WTC11 (cell line): ENCODE measurements around the gene PAK1IP1. TPM values are rescaled to one million over a fixed set of nuclear protein-coding genes. Genes with fewer than 3 reads are reported as not detected.
"Not testable (repeated sequence)": the region's sequence is repeated elsewhere in the genome, so short reads cannot be mapped to it uniquely, and the experiment has no call there.

Source experiments
- ATAC-seq: fragments of 200-7000 bp; cut with Tn5 transposase; 2 replicates; pipeline ENCODE4 v1.10.0; 2021; ENCODE audit warnings: mild to moderate bottlenecking, moderate library complexity
- CTCF ChIA-PET: fragments of 300-600 bp; sonication (Branson Sonifier 250); formaldehyde crosslinking; loops from one replicate; lab custom pipeline; 2021; ENCODE audit warnings: antibody characterized with exemption; lab: Charles Lee
- POLR2A ChIA-PET: fragments of 350-600 bp; sonication (Branson Sonifier 250); formaldehyde crosslinking; loops from one replicate; lab custom pipeline; 2021; ENCODE audit warnings: antibody characterized with exemption; lab: Charles Lee
- DNase-seq: peaks from one replicate; pipeline ENCODE4 v3.0.0; 2021; ENCODE audit warnings: low spot score
- H3K27ac Mint-ChIP-seq: 2 replicates; pipeline ENCODE4 v1.8.0; 2021; ENCODE audit warnings: mixed read lengths
- H3K27me3 Mint-ChIP-seq: 2 replicates; pipeline ENCODE4 v1.8.0; 2021; ENCODE audit warnings: low read depth, mild to moderate bottlenecking, moderate library complexity, mixed read lengths
- H3K36me3 Mint-ChIP-seq: 2 replicates; pipeline ENCODE4 v1.8.0; 2021; ENCODE audit warnings: mixed read lengths
- H3K4me1 Mint-ChIP-seq: 2 replicates; pipeline ENCODE4 v1.8.0; 2022; ENCODE audit warnings: mixed read lengths
- H3K4me3 Mint-ChIP-seq: 2 replicates; pipeline ENCODE4 v1.8.0; 2021; ENCODE audit warnings: mild to moderate bottlenecking, moderate library complexity, mixed read lengths
- H3K9me3 Mint-ChIP-seq: 2 replicates; pipeline ENCODE4 v1.8.0; 2021; ENCODE audit warnings: mixed read lengths
- ATF1 ChIP-seq: sonication (generic); formaldehyde crosslinking; IDR thresholded peaks from 2 replicates; pipeline ENCODE4 v1.8.1; 2023; ENCODE audit warnings: mild to moderate bottlenecking, moderate library complexity, missing genetic modification reagents
- ATF2 ChIP-seq: sonication (generic); formaldehyde crosslinking; IDR thresholded peaks from 2 replicates; pipeline ENCODE4 v1.8.1; 2022; ENCODE audit warnings: low read depth, missing genetic modification reagents, borderline replicate concordance
- CREM ChIP-seq: sonication (generic); formaldehyde crosslinking; IDR thresholded peaks from 2 replicates; pipeline ENCODE4 v1.8.1; 2022; ENCODE audit warnings: mild to moderate bottlenecking, missing genetic modification reagents, moderate library complexity
- ETV6 ChIP-seq: sonication (generic); formaldehyde crosslinking; IDR thresholded peaks from 2 replicates; pipeline ENCODE4 v1.8.1; 2022; ENCODE audit warnings: mild to moderate bottlenecking, missing genetic modification reagents
- HMGXB4 ChIP-seq: sonication (generic); formaldehyde crosslinking; IDR thresholded peaks from 2 replicates; pipeline ENCODE4 v1.8.1; 2023; ENCODE audit warnings: mild to moderate bottlenecking, moderate library complexity, missing genetic modification reagents
- JAZF1 ChIP-seq: fragments of 250-450 bp; sonication (Bioruptor Pico); IDR thresholded peaks from 2 replicates; pipeline ENCODE4 v1.9.0; 2021; ENCODE audit warnings: moderate library complexity, mild to moderate bottlenecking, inconsistent platforms
- KAT7 ChIP-seq: sonication (generic); formaldehyde crosslinking; IDR thresholded peaks from 2 replicates; pipeline ENCODE4 v1.8.1; 2023; ENCODE audit warnings: missing genetic modification reagents, mild to moderate bottlenecking, borderline replicate concordance
- NFYB ChIP-seq: sonication (generic); formaldehyde crosslinking; conservative IDR thresholded peaks from 2 replicates; pipeline ENCODE4 v1.8.0; 2022; ENCODE audit warnings: low read depth, missing genetic modification reagents
- ZNF121 ChIP-seq: sonication (generic); formaldehyde crosslinking; IDR thresholded peaks from 2 replicates; pipeline ENCODE4 v1.8.0; 2023; ENCODE audit warnings: missing genetic modification reagents
- ZNF138 ChIP-seq: sonication (generic); formaldehyde crosslinking; conservative IDR thresholded peaks from 2 replicates; pipeline ENCODE4 v1.8.1; 2022; ENCODE audit warnings: mild to moderate bottlenecking, moderate library complexity, missing genetic modification reagents
- ZNF396 ChIP-seq: fragments of 250-450 bp; sonication (Bioruptor Pico); IDR thresholded peaks from 2 replicates; pipeline ENCODE4 v1.8.0; 2021; ENCODE audit warnings: mild to moderate bottlenecking, moderate library complexity, borderline replicate concordance
- total RNA-seq: library from RNA; stranded (reverse); gene quantifications from 3 replicates; pipeline ENCODE4 v1.2.3, GENCODE V29; 2021
- TF ChIP-seq, protein P1 (sequence below): fragments of 250-450 bp; sonication (Bioruptor Pico); IDR thresholded peaks from 2 replicates; pipeline ENCODE4 v1.9.0; 2021; ENCODE audit warnings: mild to moderate bottlenecking, borderline replicate concordance
- TF ChIP-seq, protein P2 (sequence below): sonication (generic); formaldehyde crosslinking; IDR thresholded peaks from 2 replicates; pipeline ENCODE4 v1.8.1; 2023; ENCODE audit warnings: mild to moderate bottlenecking, missing genetic modification reagents, borderline replicate concordance

The PAK1IP1 gene
- total RNA-seq, 1 experiment from 2014 or later, result 30.4 TPM

DNA sequence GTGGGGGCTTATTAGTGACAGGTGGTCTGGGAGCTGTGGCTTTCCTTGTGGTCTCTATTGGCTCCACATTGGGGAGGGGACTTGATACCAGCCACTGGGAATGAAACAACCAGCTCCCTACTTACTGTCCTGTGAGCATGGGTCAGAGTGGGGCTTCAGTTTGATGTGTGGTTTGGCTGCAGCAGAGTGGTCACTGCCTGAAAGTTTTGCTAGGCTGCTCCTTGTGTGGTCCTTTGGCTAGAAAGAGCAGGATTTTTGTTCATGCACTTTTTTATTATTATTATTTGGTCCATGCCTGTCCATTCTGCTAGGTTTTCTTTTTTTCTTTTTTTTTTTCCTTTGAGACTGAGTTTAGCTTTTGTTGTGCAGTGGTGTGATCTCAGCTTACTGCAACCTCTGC lies 45.3 kb downstream of the PAK1IP1 start:
- Mint-ChIP-seq H3K27me3 (no peaks in the 10 kb centered on the region), H3K4me3 (no peak overlapping the region), H3K4me1 (peaks cover 14% of the 10 kb centered on the region), H3K27ac (peak overlapping the region; percentile 53; the same call in 1 of the 2 replicates), H3K36me3 (peaks cover 16% of the 10 kb centered on the region), H3K9me3 (peaks cover 8% of the 10 kb centered on the region)
- TF ChIP-seq HMGXB4 (CRISPR knock-in tag) (no peak), ATF2 (CRISPR knock-in tag) (no peak), ATF1 (CRISPR knock-in tag) (no peak), CREM (CRISPR knock-in tag) (no peak), JAZF1 (CRISPR knock-in tag) (no peak), ZNF121 (CRISPR knock-in tag) (no peak), NFYB (no peak), ZNF138 (no peak), ZNF396 (no peak), ETV6 (CRISPR knock-in tag) (no peak), KAT7 (CRISPR knock-in tag) (no peak)
- TF ChIP-seq, protein P1, sequence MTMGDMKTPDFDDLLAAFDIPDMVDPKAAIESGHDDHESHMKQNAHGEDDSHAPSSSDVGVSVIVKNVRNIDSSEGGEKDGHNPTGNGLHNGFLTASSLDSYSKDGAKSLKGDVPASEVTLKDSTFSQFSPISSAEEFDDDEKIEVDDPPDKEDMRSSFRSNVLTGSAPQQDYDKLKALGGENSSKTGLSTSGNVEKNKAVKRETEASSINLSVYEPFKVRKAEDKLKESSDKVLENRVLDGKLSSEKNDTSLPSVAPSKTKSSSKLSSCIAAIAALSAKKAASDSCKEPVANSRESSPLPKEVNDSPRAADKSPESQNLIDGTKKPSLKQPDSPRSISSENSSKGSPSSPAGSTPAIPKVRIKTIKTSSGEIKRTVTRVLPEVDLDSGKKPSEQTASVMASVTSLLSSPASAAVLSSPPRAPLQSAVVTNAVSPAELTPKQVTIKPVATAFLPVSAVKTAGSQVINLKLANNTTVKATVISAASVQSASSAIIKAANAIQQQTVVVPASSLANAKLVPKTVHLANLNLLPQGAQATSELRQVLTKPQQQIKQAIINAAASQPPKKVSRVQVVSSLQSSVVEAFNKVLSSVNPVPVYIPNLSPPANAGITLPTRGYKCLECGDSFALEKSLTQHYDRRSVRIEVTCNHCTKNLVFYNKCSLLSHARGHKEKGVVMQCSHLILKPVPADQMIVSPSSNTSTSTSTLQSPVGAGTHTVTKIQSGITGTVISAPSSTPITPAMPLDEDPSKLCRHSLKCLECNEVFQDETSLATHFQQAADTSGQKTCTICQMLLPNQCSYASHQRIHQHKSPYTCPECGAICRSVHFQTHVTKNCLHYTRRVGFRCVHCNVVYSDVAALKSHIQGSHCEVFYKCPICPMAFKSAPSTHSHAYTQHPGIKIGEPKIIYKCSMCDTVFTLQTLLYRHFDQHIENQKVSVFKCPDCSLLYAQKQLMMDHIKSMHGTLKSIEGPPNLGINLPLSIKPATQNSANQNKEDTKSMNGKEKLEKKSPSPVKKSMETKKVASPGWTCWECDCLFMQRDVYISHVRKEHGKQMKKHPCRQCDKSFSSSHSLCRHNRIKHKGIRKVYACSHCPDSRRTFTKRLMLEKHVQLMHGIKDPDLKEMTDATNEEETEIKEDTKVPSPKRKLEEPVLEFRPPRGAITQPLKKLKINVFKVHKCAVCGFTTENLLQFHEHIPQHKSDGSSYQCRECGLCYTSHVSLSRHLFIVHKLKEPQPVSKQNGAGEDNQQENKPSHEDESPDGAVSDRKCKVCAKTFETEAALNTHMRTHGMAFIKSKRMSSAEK (CRISPR knock-in tag), result no peak
- TF ChIP-seq, protein P2, sequence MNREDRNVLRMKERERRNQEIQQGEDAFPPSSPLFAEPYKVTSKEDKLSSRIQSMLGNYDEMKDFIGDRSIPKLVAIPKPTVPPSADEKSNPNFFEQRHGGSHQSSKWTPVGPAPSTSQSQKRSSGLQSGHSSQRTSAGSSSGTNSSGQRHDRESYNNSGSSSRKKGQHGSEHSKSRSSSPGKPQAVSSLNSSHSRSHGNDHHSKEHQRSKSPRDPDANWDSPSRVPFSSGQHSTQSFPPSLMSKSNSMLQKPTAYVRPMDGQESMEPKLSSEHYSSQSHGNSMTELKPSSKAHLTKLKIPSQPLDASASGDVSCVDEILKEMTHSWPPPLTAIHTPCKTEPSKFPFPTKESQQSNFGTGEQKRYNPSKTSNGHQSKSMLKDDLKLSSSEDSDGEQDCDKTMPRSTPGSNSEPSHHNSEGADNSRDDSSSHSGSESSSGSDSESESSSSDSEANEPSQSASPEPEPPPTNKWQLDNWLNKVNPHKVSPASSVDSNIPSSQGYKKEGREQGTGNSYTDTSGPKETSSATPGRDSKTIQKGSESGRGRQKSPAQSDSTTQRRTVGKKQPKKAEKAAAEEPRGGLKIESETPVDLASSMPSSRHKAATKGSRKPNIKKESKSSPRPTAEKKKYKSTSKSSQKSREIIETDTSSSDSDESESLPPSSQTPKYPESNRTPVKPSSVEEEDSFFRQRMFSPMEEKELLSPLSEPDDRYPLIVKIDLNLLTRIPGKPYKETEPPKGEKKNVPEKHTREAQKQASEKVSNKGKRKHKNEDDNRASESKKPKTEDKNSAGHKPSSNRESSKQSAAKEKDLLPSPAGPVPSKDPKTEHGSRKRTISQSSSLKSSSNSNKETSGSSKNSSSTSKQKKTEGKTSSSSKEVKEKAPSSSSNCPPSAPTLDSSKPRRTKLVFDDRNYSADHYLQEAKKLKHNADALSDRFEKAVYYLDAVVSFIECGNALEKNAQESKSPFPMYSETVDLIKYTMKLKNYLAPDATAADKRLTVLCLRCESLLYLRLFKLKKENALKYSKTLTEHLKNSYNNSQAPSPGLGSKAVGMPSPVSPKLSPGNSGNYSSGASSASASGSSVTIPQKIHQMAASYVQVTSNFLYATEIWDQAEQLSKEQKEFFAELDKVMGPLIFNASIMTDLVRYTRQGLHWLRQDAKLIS (CRISPR knock-in tag), result no peak
- DNase-seq (no peak), ATAC-seq (no peak)
- ChIA-PET POLR2A (no interaction called here), CTCF (no interaction called here)

DNA sequence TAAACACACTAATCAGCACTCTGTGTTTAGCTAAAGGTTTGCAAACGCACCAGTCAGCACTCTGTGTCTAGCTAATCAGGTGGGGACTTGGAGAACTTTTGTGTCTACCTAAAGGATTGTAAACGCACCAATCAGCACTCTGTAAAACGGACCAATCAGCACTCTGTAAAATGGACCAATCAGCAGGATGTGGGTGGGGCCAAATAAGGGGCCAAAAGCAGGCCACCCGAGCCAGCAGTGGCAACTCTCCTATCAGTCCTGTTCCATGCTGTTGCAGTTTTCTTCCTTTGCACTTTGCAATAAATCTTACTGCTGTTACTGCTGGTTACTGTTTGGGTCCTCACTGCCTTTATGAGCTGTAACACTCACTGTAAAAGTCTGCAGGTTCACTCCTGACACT lies 46.9 kb downstream of the PAK1IP1 start:
- H3K9me3 Mint-ChIP-seq, POLR2A ChIA-PET, DNase-seq, H3K4me3 Mint-ChIP-seq, H3K27me3 Mint-ChIP-seq, H3K27ac Mint-ChIP-seq, ATAC-seq: not testable (repeated sequence)
- Mint-ChIP-seq H3K4me1 (peaks cover 26% of the 10 kb centered on the region), H3K36me3 (peaks cover 16% of the 10 kb centered on the region)
- CTCF ChIA-PET, result interaction anchor here (1.1 kb wide), 1 partner anchor 18 kb away, joined by 4 read pairs; no protein-coding TSS in a partner anchor
- TF ChIP-seq NFYB, result peak; percentile 72
